ENCODE data around the gene IRF2BPL. TPM values are rescaled to one million over a fixed set of nuclear protein-coding genes. Genes with fewer than 3 reads are reported as not detected.

Gene IRF2BPL
- polyA plus RNA-seq, 1 donor (not counting 4 experiments of a cell fraction or from before 2014, with no cell fraction given) = 5.6 TPM

DNA sequence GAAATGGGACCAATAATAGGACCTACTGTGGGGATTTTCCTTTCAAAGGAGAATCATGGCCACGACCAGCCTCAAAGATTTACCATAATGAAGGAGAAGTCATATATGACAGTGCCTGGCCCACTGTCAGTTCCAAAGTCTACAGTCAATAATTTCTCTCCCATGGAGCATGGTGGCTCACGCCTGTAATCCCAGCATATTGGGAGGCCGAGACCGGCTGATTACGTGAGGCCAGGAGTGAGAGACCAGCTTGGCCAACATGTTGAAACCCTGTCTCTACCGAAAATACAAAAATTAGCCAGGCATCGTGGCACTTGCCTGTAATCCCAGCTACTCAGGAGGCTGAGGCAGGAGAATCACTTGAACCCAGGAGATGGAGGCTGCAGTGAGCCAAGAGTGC, 13.8 kb downstream of the IRF2BPL start:
- H3K9ac ChIP-seq (ENCODE audit: control insufficient read depth, extremely low read depth, insufficient read depth, low read length) = no peak overlapping the region
- H3K4me3 ChIP-seq (ENCODE audit: control insufficient read depth in 2 of 3, extremely low read depth in 1 of 3, insufficient read depth in 2 of 3, low read depth in 1 of 3, low read length in 3 of 3) = no peak overlapping the region
- peaks cover 1% of the 10 kb centered on the region for H3K4me1 ChIP-seq (ENCODE audit: control insufficient read depth, extremely low read depth, insufficient read depth, low read length)
- no peak for DNase-seq (ENCODE audit: low read depth, low spot score)
- H3K9me1 ChIP-seq (ENCODE audit: control insufficient read depth, extremely low read depth, insufficient read depth, low read length) = no peaks in the 10 kb centered on the region
- H3K79me2 ChIP-seq (ENCODE audit: control insufficient read depth, insufficient read depth, low read length) = no peaks in the 10 kb centered on the region
- FAIRE-seq = no peak
- H3K36me3 ChIP-seq (ENCODE audit: control insufficient read depth in 2 of 2, extremely low read depth in 1 of 2, insufficient read depth in 2 of 2, low read length in 2 of 2) = no peaks in the 10 kb centered on the region
- no peak overlapping the region for H3K27ac ChIP-seq (ENCODE audit: control insufficient read depth, insufficient read depth, low read length)
- H2AFZ ChIP-seq (ENCODE audit: control insufficient read depth, low read length) = no peak overlapping the region
- no peaks in the 10 kb centered on the region for H4K20me1 ChIP-seq (ENCODE audit: control insufficient read depth, extremely low read depth, insufficient read depth, low read length)
- H3K9me3 ChIP-seq (ENCODE audit: control insufficient read depth, low read depth, low read length) = no peaks in the 10 kb centered on the region
- dilution Hi-C loops (cut with MboI; ENCODE audit: extremely low pct_ligation_motif_present, low sequenced_read_pairs) = no loop called here
- H3K4me2 ChIP-seq (ENCODE audit: control insufficient read depth, extremely low read depth, insufficient read depth, low read depth, low read length) = no peak overlapping the region
- H3K27me3 ChIP-seq (ENCODE audit: control insufficient read depth, extremely low read depth, insufficient read depth, low read length) = no peaks in the 10 kb centered on the region
- no peak for TF ChIP-seq EZH2 (IDR thresholded peaks at IDR 0.05; ENCODE audit: low read length)
- TF ChIP-seq, protein P1, sequence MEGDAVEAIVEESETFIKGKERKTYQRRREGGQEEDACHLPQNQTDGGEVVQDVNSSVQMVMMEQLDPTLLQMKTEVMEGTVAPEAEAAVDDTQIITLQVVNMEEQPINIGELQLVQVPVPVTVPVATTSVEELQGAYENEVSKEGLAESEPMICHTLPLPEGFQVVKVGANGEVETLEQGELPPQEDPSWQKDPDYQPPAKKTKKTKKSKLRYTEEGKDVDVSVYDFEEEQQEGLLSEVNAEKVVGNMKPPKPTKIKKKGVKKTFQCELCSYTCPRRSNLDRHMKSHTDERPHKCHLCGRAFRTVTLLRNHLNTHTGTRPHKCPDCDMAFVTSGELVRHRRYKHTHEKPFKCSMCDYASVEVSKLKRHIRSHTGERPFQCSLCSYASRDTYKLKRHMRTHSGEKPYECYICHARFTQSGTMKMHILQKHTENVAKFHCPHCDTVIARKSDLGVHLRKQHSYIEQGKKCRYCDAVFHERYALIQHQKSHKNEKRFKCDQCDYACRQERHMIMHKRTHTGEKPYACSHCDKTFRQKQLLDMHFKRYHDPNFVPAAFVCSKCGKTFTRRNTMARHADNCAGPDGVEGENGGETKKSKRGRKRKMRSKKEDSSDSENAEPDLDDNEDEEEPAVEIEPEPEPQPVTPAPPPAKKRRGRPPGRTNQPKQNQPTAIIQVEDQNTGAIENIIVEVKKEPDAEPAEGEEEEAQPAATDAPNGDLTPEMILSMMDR (optimal IDR thresholded peaks at IDR 0.05 in 1 of 3, IDR thresholded peaks at IDR 0.05 in 1 of 3, conservative IDR thresholded peaks at IDR 0.05 in 1 of 3; ENCODE audit: extremely low read depth in 1 of 3, insufficient read depth in 2 of 3, low read length in 3 of 3) = no peak

DNA sequence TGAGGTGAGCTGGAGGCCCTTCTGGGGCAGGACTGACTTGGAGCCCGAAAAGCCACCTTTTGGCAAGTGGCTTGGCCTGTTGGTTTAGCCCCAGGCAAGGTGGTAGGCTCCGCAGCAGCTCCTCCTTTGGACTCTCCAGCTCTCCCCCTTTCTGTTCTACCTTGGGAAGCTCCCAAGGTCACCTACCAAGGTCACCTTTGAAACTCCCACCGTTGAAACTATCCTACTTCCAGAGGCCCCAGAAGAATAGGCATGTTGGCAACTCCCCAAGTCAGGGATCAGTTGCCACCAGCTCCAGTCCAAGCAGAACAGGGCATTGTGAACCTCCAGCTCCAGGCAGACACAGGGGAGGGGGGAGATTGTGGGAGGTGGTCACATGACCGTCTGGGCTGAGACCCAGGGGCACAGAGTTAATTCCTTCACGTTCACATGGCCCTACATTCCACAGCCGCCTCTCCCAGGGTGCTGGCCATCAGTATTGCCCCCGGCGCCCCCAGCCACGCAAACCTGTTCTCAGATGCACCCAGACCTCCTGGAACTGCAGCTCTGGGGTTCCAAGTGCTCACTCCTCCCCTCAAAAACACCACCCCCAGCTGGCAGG, 14.4 kb downstream of the IRF2BPL start:
- no peak for TF ChIP-seq EZH2 (IDR thresholded peaks at IDR 0.05; ENCODE audit: low read length)
- TF ChIP-seq, protein P1 (optimal IDR thresholded peaks at IDR 0.05 in 1 of 3, IDR thresholded peaks at IDR 0.05 in 1 of 3, conservative IDR thresholded peaks at IDR 0.05 in 1 of 3; ENCODE audit: extremely low read depth in 1 of 3, insufficient read depth in 2 of 3, low read length in 3 of 3) = no peak
- no peak for FAIRE-seq
- Histone ChIP-seq H2AFZ (ENCODE audit: control insufficient read depth, low read length) (no peak overlapping the region), H3K4me2 (ENCODE audit: control insufficient read depth, extremely low read depth, insufficient read depth, low read depth, low read length) (no peak overlapping the region), H3K9me1 (ENCODE audit: control insufficient read depth, extremely low read depth, insufficient read depth, low read length) (no peaks in the 10 kb centered on the region), H3K9me3 (ENCODE audit: control insufficient read depth, low read depth, low read length) (no peaks in the 10 kb centered on the region), H4K20me1 (ENCODE audit: control insufficient read depth, extremely low read depth, insufficient read depth, low read length) (no peaks in the 10 kb centered on the region), H3K4me1 (ENCODE audit: control insufficient read depth, extremely low read depth, insufficient read depth, low read length) (peaks cover 8% of the 10 kb centered on the region), H3K36me3 (ENCODE audit: control insufficient read depth in 2 of 2, extremely low read depth in 1 of 2, insufficient read depth in 2 of 2, low read length in 2 of 2) (no peaks in the 10 kb centered on the region), H3K27ac (ENCODE audit: control insufficient read depth, insufficient read depth, low read length) (no peak overlapping the region), H3K79me2 (ENCODE audit: control insufficient read depth, insufficient read depth, low read length) (no peaks in the 10 kb centered on the region), H3K9ac (ENCODE audit: control insufficient read depth, extremely low read depth, insufficient read depth, low read length) (no peak overlapping the region), H3K27me3 (ENCODE audit: control insufficient read depth, extremely low read depth, insufficient read depth, low read length) (no peaks in the 10 kb centered on the region), H3K4me3 (ENCODE audit: control insufficient read depth in 2 of 3, extremely low read depth in 1 of 3, insufficient read depth in 2 of 3, low read depth in 1 of 3, low read length in 3 of 3) (no peak overlapping the region)
- dilution Hi-C loops (cut with MboI; ENCODE audit: extremely low pct_ligation_motif_present, low sequenced_read_pairs) = no loop called here
- DNase-seq (ENCODE audit: low read depth, low spot score) = no peak
